WI38 (cell line): ENCODE measurements around the gene ERFL.

Experiments used
- H3K4me3 ChIP-seq: 2 replicates; pipeline ENCODE4 v1.5.1; 2011; ENCODE audit warnings: low read depth, mild to moderate bottlenecking, control low read depth, low read length
- TF ChIP-seq, protein P1 (sequence below): IDR thresholded peaks from 2 replicates; pipeline ENCODE4 v1.5.1; 2012; ENCODE audit warnings: low read depth, mild to moderate bottlenecking, control low read depth, low read length

Gene ERFL

DNA sequence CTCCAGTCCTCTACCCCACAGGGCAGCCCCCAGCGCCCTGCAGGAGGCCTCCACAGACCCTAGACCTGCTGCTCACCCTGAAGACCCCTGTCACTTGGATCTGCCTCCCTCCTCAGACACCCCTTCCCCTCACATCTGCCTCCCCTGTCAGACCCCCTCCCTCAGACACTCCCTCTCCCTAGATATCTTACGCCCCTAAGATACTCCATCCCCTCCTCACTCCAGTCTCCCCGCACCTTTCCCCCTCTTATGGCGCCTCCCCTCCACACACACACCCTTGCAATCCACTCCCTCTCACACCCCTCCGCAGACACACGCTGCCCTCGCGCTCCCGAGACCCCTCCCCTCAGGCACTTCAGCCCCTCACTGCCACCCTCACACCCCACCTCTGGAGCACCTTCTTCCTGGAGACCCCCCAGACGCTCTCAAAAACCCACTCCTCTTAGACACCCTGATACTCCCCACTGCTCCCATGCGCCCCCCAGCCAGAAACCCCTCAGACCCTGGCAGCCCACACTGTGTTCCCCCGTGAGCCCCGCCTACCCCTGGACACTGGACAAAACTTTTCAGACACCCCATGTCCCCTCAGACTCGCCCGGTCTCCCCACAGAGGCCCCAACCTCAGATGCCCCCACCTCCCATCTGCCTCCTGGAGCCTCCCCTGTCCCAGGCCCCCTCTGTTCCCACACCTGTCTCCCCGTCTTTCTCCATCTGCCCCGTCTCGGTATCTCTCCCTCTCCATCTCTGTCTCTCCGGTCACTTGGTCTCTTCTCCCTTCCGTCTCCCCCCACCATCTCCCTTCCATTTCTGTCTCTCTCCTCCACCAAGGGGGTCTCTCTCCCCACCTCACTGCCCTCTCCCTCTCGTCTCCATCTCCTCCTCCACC lies 14.5 kb downstream of the ERFL start:
- no peak overlapping the region for H3K4me3 ChIP-seq
- TF ChIP-seq, protein P1, sequence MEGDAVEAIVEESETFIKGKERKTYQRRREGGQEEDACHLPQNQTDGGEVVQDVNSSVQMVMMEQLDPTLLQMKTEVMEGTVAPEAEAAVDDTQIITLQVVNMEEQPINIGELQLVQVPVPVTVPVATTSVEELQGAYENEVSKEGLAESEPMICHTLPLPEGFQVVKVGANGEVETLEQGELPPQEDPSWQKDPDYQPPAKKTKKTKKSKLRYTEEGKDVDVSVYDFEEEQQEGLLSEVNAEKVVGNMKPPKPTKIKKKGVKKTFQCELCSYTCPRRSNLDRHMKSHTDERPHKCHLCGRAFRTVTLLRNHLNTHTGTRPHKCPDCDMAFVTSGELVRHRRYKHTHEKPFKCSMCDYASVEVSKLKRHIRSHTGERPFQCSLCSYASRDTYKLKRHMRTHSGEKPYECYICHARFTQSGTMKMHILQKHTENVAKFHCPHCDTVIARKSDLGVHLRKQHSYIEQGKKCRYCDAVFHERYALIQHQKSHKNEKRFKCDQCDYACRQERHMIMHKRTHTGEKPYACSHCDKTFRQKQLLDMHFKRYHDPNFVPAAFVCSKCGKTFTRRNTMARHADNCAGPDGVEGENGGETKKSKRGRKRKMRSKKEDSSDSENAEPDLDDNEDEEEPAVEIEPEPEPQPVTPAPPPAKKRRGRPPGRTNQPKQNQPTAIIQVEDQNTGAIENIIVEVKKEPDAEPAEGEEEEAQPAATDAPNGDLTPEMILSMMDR, result no peak

DNA sequence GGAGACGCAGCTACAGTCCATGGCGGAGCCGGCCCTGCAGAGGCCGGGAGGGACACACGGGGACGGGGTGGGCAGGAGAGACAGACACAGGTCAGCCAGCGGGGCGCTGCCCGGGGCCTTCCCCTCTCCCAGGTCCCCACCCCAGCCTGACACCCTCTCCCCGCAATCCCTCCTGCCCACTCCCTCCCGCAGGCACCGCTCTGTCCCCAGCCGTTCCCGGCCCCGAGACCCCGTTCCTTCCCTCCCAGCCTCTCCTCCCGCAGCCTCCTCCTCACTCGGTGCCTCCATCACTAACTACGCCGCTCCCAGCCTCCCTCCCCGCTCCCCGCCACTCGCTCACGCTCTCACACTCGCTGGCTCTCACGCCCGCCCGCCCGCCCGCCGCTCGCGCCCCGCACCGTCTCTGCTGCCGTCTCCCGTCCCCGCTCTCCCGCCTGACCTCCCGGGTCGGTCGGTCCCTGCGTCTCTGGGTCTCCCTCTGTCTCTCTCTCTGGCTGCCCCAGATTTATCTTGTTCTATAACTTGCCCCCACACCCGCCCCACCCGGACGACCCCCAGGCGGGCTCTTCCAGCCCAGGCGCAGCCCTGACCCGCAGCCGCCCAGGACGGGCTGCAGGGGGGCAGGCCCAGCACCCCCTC lies 15.2 kb downstream of the ERFL start:
- no peak overlapping the region for H3K4me3 ChIP-seq
- TF ChIP-seq, protein P1, result no peak

DNA sequence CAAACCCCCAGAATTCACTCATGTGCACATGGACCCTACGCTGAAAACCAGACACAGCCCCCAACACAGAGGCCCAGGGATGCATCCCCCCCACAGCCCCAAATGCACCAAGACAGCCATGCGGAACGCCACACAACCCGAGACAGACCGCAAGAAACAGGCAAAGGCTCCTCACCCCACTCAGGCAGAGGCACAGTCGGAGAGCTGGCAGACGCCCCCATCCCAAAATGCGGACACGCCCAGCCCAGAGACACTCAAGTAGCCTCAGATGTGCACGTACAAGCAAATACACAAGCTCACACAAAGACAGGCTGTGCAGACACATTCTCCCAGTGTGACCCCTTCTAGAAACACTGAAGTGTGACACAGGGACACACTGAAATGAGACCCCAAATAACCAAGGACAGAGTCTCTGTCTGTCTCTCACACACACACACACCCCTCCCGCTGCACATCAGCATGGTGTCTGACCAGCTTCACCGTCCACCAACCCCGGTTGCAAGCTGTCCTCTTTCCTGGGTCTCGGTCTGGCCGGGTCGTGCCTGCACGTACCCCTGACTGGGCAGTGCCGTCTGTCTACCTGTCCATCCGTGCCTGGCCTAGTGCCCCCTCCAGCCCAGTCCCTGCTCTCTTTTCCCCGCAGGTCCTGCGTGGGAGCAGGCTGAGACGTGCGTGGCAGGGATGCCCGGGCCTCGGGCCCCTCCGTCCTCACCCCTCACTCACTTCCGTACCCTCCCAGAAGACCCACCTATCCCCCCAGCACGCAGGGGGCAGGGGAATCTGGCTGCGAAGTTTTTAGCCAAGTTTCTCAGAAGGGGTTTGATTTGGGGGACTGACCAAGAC lies 16.1 kb downstream of the ERFL start:
- H3K4me3 ChIP-seq, result no peak overlapping the region
- TF ChIP-seq, protein P1, result no peak

DNA sequence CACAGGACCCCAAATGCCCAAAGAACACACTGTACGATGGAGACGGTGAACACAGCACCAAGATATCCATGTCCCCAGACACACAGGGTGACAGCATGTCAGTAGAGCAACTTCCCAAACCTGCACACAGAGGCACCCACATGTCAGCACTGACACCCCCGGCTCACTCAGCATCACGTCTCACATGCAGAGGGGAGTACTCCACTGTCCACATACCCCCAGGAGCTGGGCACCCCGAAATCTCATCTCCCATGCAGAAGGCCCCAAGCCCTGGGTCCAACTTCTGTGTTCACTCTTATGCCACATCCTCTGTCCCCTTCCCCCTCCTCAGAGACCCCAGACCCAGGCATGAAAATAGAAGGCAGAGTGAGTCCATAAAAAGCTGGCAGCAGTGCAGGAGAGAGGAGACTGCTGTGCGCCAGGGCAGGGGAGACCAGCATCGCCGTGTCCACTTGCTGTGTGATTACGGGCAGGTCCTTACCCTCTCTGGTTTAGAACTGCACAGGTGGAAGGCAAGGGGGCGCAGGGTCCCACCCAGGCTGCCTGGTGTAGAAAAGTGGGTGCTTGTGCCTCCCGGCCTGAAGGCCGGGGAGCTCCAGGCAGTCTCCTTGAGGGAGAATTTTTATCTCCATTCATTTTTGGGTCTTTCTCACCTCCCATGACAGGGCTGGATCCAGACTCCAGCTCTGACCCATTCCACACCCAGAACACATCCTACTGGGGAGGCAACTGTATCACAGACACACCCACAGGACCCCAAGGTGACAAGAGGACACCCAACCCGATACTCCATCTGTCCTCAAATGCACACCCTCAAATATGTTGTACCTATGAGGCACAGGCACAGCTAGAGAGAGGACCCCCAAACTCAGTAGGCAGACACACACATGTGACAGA lies 17.0 kb downstream of the ERFL start:
- no peak overlapping the region for H3K4me3 ChIP-seq
- TF ChIP-seq, protein P1, result no peak

DNA sequence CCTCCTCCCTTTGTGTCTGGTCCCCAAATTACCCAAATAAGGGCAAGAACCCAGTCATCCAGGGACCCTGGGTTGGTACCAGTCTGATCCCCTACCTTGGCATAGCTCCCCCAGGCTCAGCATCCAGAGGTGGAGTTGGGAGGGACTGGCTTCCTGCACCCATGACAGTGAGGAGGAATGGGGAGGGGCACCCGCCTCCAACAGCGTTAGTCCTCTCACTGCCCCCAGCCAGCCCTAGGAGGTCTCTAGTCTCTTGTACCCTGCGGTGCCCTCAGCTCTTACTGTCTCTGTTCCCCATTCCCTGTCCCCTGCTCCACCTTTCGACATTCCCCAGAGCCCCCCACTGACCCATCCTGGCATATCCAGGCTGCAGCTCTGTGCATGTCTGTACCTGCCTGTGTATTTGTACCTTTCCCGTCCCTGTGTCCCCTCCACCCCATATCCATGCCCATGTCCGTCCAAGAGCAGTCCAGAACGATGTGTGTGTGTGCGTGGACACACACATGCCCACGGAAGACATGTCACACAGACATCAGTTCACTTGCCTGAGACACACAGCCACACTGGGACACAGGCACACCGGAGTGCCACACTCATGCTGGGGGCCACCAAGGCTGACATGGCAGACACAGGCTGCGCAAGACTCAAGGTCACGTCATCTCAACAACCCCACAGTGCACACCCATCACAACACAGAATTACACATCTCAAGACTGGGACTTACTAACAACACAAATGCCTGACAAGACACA lies 17.8 kb downstream of the ERFL start:
- no peak overlapping the region for H3K4me3 ChIP-seq
- TF ChIP-seq, protein P1, result no peak

DNA sequence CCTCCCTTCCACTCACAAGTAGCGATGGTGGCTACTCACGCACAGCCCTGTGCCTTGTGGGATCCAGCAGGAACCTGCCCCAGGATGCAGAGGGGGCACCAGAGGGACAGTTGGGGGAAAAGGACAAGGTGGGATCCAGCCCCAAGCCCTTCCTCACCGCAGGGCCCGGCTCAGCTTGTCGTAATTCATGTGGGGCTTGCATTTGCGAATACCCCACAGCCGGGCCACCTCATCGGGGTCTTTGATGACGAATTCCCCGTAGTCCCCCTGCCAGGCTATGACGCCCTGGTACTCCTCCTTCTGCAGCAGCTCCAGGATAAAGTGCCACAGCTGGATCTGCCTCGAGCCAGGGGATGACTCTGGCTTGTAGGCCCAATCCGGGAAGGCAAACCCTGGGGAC lies 18.5 kb downstream of the ERFL start:
- no peak overlapping the region for H3K4me3 ChIP-seq
- TF ChIP-seq, protein P1, result no peak
